Measurements from ENCODE around the gene PDLIM1. TPM values are rescaled to one million over a fixed set of nuclear protein-coding genes. Genes with fewer than 3 reads are reported as not detected.

PDLIM1 gene
- total RNA-seq, 4 donors from 2014 or later = 59.5 to 142 (median 79.2) TPM

DNA sequence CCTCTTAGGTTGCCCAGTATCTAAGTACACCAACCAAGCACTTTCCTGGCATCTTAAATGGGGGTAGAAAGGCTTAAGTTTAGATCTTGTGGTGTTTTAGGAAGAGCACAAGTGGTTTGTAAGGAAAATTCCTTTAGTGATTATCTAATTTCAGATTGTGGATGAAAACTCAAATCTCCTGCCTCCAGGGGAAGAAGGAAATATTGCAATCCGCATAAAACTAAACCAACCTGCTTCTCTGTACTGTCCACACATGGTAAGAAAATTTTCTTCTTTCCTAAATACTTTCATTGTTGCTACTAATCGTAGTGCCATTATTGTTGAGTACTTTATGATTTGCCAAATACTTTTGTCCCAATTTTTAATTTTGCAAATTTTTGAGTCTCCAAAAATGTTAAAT is 65.7 kb downstream of the PDLIM1 start:
- Histone ChIP-seq H3K4me1 (no peaks in the 10 kb centered on the region), H3K27me3 (no peaks in the 10 kb centered on the region), H3K9me3 (no peaks in the 10 kb centered on the region), H3K36me3 (no peaks in the 10 kb centered on the region), H3K4me3 (no peak overlapping the region), H3K27ac (no peak overlapping the region)
- no peak for DNase-seq
- no peak for TF ChIP-seq POLR2A (IDR thresholded peaks at IDR 0.05)
- TF ChIP-seq, protein P1, sequence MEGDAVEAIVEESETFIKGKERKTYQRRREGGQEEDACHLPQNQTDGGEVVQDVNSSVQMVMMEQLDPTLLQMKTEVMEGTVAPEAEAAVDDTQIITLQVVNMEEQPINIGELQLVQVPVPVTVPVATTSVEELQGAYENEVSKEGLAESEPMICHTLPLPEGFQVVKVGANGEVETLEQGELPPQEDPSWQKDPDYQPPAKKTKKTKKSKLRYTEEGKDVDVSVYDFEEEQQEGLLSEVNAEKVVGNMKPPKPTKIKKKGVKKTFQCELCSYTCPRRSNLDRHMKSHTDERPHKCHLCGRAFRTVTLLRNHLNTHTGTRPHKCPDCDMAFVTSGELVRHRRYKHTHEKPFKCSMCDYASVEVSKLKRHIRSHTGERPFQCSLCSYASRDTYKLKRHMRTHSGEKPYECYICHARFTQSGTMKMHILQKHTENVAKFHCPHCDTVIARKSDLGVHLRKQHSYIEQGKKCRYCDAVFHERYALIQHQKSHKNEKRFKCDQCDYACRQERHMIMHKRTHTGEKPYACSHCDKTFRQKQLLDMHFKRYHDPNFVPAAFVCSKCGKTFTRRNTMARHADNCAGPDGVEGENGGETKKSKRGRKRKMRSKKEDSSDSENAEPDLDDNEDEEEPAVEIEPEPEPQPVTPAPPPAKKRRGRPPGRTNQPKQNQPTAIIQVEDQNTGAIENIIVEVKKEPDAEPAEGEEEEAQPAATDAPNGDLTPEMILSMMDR (IDR thresholded peaks at IDR 0.05) = no peak
- WGBS, 2 donors = 65 to 69% methylated on average over 2 of the region's 2 CpGs
- intact Hi-C loops (cut with DNase I) = no loop called here

- H3K27ac ChIP-seq = no peak overlapping the region
- H3K4me1 ChIP-seq = no peaks in the 10 kb centered on the region
- no peak overlapping the region for H3K4me3 ChIP-seq
- H3K36me3 ChIP-seq = no peaks in the 10 kb centered on the region
- 54 to 76% methylated on average over 5 of the region's 5 CpGs for WGBS, 2 donors
- no peak for TF ChIP-seq POLR2A (IDR thresholded peaks at IDR 0.05)
- TF ChIP-seq, protein P1 (IDR thresholded peaks at IDR 0.05) = no peak
- no peaks in the 10 kb centered on the region for H3K9me3 ChIP-seq
- intact Hi-C loops (cut with DNase I) = no loop called here
- no peak for DNase-seq
- no peaks in the 10 kb centered on the region for H3K27me3 ChIP-seq
Observed at GRCh38 chr10:95221124-95221523, 69.7 kb downstream of the PDLIM1 start.

- no peak overlapping the region for H3K27ac ChIP-seq
- no peaks in the 10 kb centered on the region for H3K36me3 ChIP-seq
- TF ChIP-seq POLR2A (IDR thresholded peaks at IDR 0.05) = no peak
- TF ChIP-seq, protein P1 (IDR thresholded peaks at IDR 0.05) = no peak
- 80 to 93% methylated on average over 3 of the region's 3 CpGs for WGBS, 2 donors
- no peak for DNase-seq
- H3K9me3 ChIP-seq = no peaks in the 10 kb centered on the region
- intact Hi-C loops (cut with DNase I) = no loop called here
- no peak overlapping the region for H3K4me3 ChIP-seq
- no peaks in the 10 kb centered on the region for H3K4me1 ChIP-seq
- no peaks in the 10 kb centered on the region for H3K27me3 ChIP-seq
Observed at GRCh38 chr10:95220539-95220938, 70.3 kb downstream of the PDLIM1 start.

- H3K27me3 ChIP-seq = no peaks in the 10 kb centered on the region
- WGBS, 2 donors = 30 to 64% methylated on average over 1 of the region's 1 CpG
- H3K27ac ChIP-seq = no peak overlapping the region
- intact Hi-C loops (cut with DNase I) = no loop called here
- no peaks in the 10 kb centered on the region for H3K36me3 ChIP-seq
- DNase-seq = no peak
- no peaks in the 10 kb centered on the region for H3K4me1 ChIP-seq
- no peak for TF ChIP-seq POLR2A (IDR thresholded peaks at IDR 0.05)
- TF ChIP-seq, protein P1 (IDR thresholded peaks at IDR 0.05) = no peak
- no peak overlapping the region for H3K4me3 ChIP-seq
- no peaks in the 10 kb centered on the region for H3K9me3 ChIP-seq
Observed at GRCh38 chr10:95217476-95217875, 73.3 kb downstream of the PDLIM1 start.

DNA sequence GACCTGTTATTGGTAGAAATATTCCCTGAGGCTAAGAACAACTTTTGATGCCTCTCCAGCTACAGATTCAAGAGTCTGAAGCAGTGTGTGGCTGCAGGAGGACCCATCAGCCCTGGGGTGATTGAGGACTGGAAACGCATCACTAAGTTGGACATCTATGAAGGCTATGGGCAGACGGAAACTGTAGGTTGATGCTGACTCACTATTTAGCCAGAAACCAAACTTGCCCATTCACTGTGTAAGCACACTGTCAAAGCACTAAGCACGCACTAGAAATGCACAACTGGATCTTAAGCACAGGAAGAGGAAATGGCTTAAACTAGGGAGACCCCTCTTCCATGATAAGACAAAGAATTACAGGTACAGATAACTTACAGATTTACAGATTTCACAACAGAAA is 76.0 kb downstream of the PDLIM1 start:
- DNase-seq = no peak
- Histone ChIP-seq H3K4me1 (no peaks in the 10 kb centered on the region), H3K4me3 (no peak overlapping the region), H3K36me3 (no peaks in the 10 kb centered on the region), H3K27me3 (no peaks in the 10 kb centered on the region), H3K27ac (no peak overlapping the region), H3K9me3 (no peaks in the 10 kb centered on the region)
- TF ChIP-seq, protein P1 (IDR thresholded peaks at IDR 0.05) = no peak
- TF ChIP-seq POLR2A (IDR thresholded peaks at IDR 0.05) = no peak
- 66 to 82% methylated on average over 2 to 3 of the region's 3 CpGs for WGBS, 2 donors
- intact Hi-C loops (cut with DNase I) = no loop called here
